Measurements from ENCODE around the gene POGK.
A peak's percentile ranks its signal among the peaks of the same experiment; 100 is the strongest.
"Not testable (repeated sequence)": the region's sequence is repeated elsewhere in the genome, so short reads cannot be mapped to it uniquely, and the experiment has no call there.

POGK gene

DNA sequence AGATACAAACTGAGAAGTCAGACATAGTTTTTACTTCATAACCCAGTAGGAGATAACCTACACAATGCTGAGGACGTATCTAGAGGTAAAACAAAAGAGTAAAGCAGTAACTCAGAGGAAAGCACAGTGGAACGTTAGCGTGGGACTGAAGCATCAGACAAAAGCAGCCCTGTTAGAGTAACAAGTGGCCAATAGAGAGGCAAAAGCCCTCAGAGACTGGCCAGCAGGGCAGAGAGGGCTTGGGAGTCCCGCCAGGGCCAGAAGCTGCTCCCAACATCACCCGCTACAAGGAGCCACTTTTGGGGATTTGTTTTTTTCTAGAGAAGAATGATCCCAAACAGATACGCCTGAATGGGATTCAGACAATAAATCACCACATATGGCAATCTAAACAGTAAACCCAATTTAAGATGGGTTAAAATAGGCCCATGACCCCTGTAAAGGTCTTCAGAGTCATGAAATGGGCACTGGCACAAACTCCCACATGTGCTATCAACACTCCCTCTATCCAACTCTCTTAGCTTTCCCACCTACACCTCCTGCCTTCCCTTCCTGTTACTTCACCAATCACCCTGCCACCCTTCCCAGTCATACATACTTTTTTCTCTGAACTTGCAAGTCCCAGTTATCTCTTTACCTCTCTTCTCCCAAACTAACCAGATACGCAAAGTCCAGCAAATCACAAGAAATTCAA, 19.6 kb downstream of the POGK start:
- no peak for DNase-seq

DNA sequence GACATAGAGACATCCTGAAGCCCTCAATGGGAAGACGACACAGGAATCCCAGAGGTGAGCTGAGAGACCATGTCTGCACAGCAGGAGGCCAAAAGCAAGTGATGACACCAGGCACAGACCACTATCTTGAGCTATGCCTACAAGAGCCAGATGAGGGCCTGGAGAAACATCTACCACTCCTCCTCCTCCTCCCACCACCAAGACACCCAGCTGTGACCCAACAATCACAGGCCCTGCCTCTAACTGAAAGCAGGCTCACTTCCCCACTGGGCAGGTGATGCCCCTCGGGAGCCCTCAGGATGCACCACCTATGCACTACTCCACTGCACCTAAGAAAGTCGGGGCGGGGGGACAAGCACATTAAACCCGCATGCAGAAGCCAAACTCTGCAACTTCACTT, 20.3 kb downstream of the POGK start:
- no peak for DNase-seq

DNA sequence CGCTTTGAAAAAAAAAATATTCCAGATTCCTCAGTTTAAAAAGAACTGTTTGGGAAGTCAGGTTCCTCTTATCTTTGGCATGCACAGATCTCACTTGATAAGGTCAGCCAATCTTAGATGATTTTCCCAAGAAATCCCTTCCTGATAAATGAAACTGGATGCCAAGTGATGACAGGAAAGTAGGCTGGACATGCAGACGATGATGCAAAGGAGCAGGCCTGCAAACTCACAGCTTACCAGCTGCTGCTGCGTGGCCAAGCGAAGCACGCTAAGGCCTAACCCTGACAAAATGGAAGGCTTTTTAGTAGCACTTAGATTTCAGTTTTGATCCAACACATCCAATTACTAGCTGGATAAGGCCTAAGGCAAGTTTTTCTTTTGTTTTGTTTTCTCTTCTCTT, 26.7 kb downstream of the POGK start:
- no peak for DNase-seq

DNA sequence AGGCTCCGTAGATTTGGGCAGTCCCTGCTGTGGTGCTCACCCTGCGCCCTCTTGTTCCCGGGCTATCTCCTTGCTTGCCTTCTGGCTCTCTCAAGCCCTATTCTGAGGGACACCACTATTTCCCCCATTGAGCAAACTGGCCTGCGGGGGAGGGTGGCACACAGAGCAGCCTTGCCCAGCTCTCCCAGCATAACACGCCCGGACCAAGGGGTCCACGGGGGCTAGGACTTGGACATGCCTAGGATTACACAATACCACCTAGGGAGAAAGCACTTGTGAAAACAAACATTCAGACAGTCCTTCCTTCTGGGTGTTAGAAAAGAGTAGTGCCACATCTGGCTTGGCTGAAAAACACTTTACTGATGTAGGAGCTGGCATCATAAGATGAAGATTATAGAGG, 29.4 kb downstream of the POGK start:
- no peak for DNase-seq

DNA sequence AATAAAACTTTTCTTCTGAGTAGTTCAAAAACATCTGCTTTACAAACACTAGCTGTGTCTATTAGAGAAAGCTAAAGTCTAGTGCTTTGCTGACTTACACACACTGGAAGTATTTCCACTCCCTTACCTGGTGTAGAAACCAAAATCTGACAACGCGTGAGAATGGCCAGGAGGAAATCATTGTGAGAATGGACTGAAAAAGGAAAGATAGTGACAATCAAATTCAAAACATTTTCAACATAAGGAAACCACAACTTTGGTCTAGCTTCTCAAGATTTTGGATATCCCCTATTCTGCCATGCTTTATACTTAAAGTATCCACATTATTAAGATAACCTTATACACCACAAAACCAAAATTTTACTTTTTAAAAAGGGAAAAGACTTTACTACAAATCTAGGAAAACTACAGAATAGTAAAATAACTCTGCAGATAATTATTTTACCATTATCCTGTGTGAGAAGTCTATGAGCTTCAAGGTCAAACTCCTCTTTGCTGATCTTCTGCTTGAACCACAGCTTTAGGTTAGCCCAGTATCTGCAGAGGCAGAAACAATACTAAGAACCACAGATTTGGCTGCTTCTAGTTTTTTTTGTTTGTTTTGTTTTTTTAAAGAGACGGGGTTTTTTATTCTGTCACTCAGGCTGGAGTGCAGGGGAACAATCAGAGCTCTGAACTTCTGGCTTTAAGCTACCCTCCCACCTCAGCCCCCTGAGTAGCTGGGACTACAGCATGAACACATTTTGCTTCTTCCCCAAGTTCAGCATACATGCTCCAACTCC, 30.2 kb downstream of the POGK start:
- DNase-seq = no peak

DNA sequence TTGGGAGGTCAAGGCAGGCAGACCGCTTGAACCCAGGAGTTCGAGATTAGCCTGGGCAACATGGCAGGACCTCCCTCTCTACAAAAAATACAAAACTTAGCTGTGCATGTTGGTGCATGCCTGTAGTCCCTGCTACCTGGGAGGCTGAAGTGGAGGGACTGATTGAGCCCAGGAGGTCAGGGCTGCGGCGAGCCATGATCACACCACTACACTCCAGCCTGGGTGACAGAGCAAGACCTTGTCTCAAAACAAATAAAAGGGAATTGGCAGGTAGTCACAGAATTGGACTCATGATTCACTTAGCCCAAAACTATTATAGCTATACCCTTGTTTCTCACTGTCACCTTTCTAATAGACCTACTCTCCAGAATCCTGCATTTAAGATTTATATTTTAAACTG, 31.3 kb downstream of the POGK start:
- no peak for DNase-seq

DNA sequence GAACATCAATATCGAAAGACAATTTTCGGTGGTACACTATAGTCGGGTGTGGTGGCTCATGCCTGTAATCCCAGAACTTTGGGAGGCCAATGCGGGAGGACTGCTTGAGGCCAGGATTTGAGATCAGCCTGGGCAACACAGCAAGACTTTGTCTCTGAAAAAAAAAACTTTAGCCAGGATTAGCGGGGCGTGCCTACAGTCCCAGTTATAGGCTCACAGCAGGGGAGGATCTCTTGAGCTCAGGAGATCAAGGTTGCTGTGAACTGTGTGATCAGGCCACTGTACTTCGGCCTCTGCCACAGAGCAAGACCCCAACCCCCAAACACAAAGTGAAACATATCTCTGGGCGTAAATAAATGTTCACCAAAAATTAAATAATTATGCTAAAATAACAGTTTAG, 35.2 kb downstream of the POGK start:
- no peak for DNase-seq

DNA sequence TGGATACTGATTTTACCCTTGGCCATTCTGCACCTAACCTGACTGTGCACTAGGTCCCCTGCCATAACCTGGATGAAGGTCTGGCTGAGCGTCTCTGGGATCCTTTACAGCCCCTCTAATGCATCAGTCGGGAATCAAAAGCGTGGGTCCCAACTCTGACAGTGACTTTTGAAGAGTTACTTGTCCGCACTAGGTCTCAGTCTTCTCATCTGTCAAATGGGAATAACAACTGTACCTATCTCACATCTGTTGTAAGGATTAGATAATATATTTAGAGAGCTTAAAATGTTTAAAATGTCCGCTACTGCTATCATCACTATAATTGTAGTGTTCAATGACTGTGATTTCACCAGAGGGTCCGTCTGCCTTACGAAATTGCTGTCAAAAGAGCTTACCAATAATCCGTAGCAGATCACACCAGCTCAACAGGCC, 36.0 kb downstream of the POGK start:
- DNase-seq = no peak

DNA sequence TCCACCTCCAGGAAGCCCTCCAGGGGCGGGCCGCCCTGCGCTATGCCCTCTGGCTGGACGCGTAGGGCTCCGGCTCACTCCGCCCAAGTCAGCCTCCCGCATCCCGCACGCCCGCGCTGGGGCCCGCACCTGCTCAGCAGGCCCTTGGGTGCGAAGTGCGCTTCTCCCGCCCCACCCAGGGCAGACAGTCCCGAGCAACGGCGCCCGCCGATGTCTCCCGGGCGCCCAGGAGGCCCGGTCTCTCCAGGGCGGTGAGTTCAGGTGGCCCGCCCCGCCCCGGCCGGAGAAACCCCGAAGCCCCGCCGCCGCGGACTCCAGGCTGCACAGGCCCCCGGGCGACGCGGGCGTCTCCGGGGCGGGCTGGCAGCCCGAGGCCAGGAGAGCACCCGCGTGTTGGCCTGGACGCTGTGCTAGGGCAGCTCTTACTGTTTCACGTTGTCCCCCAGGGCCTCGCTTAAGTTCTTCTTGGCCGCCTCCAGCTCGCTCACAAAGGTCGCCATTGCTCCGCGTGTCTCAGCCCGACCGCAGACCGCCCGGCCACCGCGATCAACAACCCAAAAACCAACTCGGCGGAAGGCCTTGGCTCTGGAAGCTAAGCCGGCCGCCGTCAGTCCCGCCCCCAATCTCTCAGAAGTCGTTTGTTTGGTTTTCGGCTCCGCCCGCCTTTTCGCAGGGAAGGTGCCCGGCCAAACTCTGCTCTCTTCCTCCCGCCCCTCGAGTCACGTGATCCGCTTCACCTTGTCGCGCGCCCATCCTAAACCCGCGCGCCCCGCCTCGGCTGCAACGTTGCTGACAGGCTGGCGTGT, 36.7 kb downstream of the POGK start, which contains the start of gene TADA1:
TADA1 (minus strand) TSS at position 531 of the 806 bp plus-strand sequence; CDS start at position 500, 31 bp downstream.
- DNase-seq = peak; percentile 97 to 99

DNA sequence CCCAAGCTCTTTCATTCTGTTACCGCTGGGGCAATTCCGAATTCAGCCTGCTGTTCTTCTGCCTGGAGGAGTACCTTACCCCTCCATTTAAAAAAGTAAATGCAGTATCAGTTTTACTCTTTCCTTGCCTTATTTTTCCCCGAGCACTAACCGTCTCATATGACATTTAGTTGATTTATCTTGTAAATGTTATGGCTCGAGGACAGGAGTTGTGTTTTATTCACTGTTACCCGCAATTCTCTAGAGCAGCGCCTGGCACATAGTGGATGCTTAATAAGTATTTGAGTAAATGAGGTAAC, 37.2 kb downstream of the POGK start:
- no peak for DNase-seq

DNA sequence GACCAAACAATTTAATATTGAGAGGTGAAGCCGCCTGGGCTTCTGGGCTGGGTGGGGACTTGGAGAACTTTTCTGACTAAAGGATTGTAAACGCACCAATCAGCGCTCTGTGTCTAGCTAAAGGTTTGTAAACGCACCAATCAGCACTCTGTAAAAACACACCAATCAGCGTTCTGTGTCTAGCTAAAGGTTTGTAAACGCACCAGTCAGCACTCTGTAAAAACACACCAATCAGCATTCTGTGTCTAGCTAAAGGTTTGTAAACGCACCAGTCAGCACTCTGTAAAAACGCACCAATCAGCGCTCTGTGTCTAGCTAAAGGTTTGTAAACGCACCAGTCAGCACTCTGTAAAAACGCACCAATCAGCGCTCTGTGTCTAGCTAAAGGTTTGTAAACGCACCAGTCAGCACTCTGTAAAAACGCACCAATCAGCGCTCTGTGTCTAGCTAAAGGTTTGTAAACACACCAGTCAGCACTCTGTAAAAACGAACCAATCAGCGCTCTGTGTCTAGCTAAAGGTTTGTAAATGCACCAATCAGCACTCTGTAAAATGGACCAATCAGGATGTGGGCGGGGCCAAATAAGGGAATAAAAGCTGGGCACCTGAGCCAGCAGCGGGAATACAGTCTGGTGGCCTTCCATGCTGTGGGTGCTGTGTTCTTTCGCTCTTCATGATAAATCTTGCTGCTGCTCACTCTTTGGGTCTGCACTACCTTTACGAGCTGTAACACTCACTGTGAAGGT, 39.1 kb downstream of the POGK start:
- DNase-seq = not testable (repeated sequence)

DNA sequence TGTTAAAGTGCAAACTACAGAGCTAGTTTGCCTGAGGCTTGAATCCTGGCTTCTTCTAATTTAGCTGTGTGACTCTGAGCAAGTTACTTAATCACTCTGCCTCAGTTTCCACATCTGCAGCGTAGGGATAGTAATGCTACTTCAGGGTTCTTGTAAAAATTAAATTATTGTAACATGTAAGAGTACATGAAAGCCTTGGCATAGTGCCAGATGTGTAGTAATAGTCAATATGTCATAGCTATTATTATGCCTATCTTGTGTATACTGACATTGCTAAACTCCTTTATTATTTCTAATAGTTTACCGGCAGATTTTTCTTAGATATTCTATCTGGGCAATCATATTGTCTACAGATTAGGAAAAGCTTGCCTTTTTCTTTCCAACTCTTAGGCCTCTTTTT, 43.6 kb downstream of the POGK start:
- no peak for DNase-seq

DNA sequence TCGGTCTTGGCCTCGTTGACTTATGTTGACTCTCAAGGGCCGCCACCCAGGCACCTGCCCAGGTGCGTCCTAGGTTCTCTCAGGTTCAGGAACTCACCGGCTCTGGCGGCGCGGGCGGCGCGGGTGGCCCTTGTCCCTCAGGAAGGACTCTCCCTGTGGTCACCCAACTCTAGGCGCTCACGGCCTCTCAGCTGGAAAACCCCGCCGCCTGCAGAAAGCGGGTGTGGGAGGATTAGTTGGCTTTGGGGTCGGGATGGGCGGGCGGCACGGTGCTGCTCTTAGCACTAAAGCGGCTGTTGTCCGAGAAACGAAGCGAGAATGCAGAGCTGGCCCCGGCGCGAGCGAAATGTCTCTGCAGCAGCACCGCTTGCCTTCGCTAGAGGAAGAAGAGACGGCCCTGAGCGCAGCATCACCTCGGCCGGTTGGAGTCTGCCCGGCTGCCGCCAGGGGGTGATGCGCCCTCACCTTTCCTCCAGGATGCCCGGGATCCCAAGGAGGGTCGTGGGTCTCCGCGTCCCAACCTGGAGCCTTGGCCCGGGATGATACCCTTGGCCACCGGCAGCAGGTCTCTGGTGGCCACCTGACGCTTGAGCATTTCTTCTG, 44.9 kb downstream of the POGK start:
- peak in 1 of 2 experiments; percentile 28 for DNase-seq

DNA sequence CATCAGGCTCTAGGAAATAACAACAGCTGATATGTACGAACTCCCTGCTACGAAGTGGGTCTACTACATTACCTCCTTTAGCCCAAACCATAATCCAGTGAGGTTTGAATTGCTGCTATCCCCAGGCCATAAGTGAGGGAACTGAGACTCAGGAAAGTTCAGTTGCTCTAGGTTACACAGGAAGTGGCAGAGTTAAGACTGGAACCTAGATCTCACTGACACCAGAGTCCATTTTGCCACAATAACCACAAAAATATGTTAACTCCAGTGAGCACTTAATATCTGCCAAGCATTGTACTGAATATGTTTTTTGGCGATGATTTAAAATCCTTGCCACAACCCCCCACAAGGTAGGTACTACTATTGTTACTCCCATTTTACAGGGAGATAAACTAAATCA, 45.7 kb downstream of the POGK start:
- no peak for DNase-seq

DNA sequence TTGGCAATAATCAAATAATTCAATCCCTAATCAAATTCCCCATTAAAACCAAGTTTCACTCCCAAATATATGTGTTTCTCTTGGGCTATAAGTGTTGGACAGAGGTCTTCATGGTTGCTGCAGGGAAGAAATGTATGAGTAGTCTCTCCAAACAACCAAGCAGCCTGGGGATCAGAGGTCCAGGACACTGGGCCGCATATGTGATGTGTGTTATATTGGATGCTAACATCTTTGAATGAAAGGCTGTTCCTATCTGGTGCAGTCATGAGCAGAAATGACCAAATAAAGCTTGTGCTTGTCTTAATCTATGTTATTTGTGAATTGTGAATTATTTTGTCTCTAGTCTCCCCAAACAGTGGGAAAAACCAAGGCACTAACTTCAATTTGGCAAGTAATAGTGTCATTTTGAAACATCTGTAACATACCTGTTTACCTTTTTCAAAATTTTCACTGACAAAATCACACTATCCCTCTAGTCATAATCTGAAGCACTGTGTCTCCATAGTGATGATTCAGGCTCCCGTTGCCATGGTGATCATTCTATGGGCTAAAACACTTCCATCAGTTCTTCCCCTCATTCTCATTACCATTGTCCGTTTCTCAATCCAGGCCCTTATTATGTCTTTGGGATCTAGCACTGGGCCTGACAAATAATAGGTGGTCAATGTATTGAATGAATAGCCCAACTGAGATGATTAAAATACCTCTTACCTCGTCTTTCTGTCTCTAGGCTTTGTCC, 49.3 kb downstream of the POGK start:
- DNase-seq = no peak

DNA sequence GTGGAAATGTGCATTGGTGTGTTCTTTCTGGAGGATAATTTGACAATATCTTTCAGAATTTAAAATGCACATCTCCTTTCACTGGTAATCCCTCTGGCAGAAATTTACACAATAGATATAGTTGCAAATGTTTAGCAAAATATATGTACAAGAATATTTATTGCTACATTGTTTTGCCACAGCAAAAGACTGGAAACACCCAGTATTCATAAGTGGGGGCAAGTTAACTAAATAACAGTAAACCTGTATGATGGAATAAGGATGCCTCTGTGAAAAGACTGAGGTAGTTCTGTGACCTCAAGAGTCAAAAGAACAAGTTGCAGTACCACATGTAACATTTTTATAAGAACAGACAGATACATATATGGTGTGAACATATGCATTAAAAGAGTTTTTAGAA, 50.5 kb downstream of the POGK start:
- DNase-seq = no peak

DNA sequence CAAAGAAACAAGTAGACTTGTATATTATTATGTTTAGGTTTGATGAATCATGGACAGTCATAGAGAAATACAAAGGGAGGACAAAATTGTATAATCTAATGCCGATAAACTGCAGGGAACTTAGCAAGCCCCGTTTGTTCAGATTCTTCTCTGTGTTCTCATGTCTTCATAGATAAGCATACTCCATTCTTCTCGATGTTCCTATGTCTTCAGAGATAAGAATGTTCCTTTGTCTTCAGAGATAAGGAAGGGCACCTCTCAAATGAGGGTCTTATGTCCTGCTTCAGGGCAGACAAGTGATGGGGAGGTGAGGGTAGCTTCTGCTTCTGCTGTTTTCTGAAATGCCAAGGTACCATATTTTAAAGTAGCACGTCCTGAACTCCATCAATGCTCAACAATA, 56.5 kb downstream of the POGK start:
- DNase-seq = no peak

DNA sequence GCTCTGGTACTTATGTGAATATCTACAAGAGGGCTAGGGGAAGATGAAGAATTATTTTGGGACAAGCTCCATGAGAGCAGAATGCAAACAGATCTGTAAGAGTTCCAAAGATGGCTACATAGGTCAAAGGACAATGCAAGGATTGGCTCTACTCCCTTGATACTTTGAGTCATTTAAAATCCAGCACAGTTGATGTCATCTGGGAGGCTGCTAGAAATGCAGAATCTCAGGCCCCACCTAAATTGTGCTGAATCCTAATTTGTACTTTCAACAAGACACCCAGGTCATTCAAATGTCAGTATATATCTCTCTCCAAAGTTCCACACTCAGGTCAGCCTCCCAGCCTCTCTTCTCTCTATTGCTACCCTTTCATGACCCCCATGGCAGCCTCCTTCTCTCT, 60.5 kb downstream of the POGK start:
- DNase-seq = no peak

DNA sequence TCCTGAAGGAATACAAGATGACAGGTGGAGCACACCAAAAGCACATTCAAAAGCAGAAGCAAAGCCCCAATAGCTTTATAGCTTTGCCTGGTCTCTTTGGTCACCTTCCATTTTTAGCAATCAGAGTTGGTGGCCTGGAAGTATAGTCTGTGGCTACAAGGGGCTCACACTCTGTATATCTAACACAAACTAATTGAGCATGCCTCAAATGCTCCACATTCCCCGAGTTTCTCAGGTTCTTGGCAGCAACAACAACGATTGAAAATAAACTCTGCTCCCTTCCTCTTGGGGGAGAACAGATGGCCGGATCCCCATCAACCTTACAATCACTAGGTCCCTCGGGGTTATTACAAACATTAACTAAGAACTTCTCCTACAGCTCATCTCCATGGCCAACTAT, 61.7 kb downstream of the POGK start:
- no peak for DNase-seq

DNA sequence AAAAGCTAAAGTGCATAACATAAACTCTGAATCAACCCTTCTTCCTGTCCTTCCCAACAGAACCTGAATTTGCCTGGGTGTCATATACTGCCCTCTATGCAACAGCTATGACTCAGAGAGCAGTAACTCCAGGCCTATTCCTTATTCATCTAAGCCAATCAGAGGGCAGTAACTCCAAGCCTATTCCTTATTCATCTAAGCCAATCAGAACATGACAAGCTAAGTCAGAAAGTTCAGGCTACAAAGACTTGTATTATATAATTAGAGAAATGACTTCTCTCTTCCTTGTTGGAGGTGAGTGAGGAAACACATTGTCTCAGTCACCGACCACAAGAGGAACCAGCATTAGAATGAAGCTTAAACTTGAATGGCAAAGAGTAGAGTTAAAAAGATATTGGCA, 63.0 kb downstream of the POGK start:
- no peak for DNase-seq

DNA sequence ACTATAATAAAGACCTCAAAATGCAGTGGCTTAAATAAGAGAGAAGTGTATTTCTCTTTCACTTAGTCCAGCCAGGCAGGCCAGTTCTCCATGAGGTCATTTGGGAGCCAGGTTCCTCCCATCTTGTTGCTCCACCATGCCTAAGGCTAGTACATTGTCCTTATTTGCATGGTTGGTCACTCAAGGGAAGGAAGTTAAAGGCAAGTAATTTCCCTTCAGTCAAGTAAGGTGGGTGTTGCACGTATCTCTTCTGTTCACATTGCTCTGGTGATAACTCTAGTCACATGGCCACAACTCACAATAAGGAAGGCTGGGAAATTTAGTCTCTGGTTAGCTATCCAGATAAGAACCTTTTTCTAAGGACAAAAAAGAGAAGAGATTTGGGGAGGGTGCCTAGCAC, 64.0 kb downstream of the POGK start:
- no peak for DNase-seq

DNA sequence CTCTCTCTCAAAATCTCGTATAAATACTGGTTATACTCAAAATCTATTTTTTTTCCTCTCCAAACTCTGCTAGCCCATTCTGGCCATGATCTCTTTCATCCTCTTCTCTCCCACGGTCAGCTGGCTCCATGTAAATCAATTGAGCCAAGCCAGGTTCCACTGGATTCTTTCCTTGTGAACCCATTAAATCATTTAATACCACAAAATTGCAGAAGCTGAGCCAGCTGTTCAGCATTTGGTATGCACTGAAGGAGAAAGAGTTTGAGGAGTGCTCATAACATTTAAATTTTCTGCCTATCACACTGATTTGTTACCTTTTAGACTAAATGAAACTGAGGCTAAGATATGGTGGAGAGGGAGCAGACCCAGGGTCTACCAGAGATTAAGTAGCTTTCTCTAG, 65.9 kb downstream of the POGK start:
- DNase-seq = no peak

Measured in stimulated activated CD4-positive, alpha-beta T cell treated with anti-CD3 and anti-CD28 coated beads, Interleukin-4, amount 100 ng/mL, for 4 hours (primary cell).